Measurements from ENCODE around the gene PRKCA.
"Not testable (repeated sequence)": the region's sequence is repeated elsewhere in the genome, so short reads cannot be mapped to it uniquely, and the experiment has no call there.

PRKCA gene

DNA sequence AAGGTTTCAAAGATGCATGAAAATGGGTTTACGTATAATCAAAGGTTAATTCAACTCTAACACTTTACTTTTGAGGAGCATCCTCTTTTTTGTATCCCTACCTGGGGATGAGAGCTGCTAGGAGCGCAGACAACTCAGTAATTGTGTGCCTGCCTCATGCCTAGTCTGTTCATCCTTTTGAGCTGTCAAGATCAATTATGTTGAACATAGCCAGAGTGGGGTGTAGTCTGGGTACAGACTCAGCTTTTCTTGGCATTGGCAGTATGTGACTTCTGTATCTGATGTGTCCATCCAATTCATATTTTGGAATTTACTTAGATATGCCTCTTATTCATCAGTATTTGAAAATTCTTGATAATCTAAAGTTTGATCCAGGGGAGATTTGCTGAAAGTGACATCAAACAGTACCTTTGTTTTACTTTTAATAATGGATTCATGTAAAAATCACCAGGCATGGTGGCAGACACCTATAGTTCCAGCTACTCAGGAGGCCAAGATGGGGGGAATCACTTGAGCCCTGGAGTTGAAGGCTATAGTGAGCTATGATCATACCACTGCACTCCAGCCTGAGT, 24.1 kb downstream of the PRKCA start:
- peak; percentile 68 for DNase-seq

DNA sequence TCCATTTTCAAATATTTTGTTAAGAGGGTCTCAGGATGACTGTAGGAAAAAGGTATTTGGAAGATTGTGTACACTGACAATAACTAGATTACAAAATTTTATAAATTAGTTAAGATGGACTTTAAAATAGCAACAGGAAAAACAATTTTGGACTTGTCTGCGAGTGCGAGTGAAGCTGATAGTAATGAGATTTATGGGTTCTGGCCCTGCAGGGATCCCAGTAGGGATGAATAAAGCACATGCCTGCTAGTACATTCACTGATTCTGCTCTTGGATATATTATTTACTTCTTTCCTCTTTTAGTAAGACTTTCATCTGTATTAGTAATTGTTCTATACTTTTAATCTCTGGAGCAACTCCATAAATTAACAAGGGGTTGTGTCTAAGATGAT, 28.2 kb downstream of the PRKCA start:
- DNase-seq, result no peak

DNA sequence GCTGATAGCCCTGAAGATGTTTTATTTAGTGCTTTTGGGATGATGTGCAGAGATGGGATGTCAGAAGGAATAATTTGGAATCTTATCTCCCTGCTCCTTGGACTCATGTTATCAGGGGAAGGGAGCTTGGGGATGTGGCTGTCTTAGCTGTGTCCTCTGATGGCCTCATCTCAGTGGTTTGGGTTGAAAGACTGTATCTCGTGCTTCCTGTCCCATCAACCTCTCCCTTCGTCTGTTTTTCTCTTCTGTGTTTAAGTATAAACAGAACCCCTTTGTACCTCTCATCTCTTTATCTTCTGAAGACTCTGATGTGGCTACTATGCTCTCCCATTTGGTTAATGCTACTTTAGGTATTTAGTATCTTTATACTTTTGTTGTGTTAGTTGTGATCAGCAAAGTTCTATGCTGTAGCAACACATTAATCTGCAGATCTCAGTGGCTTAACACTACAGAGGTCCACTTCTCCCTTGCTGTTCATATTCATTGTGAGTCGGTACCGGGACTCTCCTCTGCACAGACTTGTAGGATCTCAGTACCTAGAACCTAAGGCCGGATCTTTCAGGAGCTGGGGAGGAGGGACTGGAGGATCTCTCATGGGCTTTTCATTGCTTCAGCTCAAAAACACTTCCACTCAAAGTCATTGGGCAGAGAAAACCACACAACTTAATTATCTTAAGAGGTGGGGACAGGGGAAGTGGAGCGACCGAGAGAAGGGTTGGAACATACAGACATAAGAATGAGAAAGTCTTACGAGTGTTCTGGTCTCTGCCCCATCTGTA, 28.8 kb downstream of the PRKCA start:
- no peak for DNase-seq

DNA sequence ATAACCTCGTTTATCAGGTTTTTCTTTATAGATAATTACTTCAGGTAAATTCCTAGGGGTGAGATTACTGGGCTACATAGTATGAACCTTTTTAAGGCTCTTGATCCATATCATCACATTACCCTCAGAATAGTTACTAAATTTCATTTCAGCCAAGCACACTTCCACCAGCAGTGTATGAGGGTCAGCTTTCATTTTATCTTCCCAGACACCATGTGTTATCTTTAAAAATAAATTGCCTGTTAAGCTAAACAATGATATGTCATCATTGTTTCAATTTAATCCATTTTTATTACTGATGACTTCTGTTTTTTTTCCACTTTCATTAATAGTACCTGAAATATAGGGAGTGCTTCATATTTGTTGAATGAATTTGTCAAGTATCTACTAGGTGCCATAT, 33.4 kb downstream of the PRKCA start:
- no peak for DNase-seq

DNA sequence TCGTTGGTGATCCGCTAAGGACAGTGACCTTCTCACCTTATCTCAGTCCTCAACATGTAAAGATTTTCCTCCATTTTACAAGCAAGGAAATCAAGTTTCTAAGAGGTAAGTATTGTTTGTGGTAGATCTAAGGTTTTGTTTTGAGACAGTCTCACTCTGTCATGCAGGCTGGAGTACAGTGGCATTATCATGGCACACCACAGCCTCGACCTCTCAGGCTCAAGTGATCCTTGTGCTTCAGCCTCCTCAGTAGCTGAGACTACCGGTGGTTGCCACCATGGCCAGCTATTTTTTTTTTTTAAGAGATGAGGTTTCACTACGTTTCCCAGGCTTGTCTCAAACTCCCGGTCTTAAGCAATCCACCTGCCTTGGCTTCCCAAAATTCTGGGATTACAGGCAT, 34.9 kb downstream of the PRKCA start:
- DNase-seq, result no peak

DNA sequence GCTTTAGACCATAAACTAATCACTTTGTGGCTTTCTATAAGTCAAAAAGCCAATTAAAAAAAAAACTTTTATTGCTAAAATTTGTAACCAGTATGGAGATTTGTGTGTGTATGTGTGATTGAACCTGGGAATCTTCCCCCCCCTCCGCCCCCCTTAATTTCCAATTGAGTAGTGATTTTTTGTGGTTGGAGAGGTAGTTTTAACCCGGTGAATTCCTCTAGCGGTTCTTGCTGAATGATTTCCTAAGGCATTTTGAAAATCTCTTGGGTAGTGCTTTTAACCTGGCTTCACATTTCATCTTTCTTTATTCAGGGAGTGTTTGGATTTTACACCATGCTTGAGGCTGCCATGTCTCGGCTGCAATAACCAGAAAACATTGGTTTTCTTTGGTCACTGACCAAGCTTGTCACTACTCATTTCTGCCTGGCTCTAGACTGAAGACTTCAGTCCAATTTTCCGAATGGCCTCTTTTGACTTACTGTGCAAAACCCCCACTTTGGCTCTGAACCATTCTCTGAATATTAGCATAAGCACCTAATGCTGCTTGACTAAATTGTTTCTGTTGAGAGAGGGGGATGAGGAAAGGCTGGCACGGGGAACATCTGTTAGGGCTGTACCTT, 35.6 kb downstream of the PRKCA start:
- DNase-seq, result no peak

DNA sequence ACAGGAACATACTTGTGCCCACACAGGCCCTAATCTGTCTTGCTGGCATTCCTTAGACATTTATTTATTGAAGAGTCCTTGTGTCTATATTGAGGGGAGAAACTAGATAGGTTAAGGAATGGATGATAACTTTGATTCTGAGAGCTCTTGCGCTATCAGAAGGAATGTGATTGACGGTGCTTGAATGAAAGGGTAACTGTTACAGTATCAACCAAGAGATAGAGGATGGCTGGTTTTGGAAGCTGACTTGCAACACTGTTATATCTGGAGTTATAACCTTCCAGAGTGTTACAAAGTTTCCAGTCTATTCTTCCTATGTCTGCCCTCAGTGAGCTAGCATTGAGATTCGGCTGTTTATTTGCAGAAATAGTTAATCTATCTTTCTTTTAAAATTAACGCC, 36.5 kb downstream of the PRKCA start:
- no peak for DNase-seq

DNA sequence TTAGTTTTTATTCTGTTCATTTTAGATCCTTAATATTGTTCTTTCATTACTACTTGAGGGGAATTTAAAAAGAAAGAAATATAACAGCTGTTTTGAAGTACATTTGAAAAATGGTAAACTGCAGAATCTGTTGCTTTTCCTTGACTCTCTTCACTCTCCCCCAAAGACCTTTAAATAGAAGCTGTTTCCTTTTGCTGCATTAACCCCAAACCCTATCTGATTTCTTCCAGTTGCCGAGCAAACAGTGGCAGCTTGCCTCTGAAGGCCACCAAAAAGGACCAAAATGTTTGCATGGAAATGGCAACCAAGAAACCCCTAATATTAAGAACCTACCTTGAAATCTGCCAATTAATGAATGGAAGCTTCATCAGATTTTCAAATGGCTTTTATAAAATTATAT, 37.1 kb downstream of the PRKCA start:
- DNase-seq, result no peak

DNA sequence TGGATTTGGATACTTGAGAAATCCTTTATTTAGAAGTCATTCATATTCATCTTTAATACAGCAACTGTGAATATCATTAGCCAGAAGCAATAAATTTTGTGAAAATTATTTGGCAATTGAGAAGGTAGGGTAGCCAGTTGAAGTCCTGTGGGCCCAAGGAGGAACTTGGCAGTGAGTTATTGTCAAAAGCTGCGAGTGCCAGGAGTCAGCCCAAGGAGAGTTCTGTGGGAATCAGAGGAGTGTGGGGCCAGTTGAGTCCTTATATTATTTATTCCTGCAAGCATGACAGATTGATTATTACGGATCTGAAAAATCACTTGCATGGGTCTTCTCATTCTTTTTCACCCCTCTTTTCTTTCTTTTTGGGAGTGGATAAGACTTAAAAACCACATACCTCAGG, 38.3 kb downstream of the PRKCA start:
- no peak for DNase-seq

DNA sequence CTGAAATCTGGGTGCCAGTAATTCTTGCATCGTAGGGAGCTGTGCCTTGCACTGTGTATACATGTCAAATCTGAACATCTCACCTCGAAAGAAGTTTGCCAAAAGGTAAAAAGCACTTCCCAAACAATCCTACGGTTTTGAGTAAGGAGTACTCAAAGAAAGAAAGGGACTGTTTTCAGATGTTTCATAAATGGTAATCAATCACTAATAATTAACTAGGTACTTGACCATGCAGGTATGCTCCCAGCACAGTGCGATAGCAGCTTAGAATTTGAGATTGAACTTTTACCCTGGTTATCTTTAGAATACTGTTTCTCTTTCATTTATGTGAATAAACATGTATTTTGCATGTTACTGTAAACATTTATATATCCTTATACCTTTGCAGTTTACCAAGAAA, 39.0 kb downstream of the PRKCA start:
- DNase-seq, result no peak

DNA sequence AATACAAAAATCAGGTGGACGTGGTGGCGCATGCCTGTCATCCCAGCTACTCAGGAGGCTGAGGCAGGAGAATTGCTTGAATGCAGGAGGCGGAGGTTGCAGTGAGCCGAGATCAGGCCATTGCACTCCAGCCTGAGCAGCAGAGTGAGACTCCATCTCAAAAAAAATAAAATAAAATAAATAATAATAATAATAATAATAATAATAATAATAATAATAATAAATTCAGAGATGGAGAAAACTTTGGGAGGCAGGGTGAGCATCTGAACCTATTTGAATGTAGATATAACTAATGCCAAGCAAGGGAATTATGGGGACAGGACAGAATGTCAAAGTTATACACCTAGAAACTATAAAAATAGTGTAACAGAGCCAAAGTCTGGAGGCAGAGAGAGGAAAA, 39.9 kb downstream of the PRKCA start:
- not testable (repeated sequence) for DNase-seq

DNA sequence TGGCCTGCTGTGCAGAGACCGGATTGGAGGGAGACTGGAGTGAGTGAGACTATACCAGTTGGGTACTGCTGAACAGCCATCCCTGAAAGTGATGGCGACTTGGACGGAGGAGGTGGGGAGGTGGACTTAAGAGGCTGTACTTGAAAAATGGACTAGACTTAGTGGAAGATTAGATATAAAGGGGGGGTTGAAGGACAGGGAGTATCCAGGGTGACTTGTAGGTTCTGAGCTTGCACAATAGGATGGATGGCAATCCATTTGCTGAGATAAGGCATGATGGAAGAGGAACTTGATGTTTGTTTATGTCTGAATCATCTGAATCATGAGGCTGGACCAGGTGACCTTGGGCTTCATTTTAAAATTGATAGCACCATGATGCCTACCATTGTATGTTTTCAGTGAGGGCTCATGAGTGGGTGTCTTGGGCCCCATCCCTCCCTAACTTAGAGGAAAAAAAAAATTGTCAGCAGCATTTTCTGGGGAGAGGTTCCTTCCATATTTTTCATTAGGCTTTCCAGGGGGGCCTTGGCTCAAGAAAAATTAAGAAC, 41.2 kb downstream of the PRKCA start:
- DNase-seq, result no peak

DNA sequence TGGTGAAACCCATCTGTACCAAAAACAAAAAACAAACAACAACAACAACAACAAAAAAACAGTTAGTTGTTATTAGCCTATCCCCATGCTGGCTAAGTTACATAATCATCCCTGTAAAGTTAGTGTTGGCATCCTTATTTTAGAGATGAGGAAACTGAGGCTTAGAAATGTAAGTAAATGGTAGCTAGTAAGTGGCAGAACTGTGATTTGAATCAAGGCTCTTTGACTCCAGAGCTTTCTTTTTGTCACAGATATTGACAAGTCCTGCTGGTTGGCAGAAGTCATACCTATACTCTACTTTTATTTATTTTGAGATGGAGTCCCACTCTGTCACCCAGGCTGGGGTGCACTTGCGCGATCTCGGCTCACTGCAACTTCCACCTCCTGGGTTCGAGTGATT, 42.1 kb downstream of the PRKCA start:
- no peak for DNase-seq

DNA sequence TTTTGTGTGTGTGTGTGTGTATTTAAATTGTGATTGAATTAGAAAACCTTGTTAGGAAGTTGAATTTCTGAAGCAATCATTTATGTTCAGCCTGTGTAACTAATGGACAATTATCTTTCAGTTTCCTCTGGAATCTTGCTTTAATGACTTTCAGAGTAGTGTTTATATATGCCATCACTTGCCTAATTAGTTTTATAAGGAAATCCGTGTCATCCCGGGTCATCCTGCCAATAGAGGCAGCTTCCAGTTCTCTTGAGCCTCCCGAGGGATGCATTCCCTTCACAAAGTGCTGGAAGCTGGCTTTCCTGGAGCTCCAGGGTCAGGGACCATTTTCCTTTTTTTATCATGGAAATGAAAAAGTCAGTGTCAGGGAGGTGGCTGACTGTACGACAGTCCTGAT, 42.9 kb downstream of the PRKCA start:
- DNase-seq, result no peak

DNA sequence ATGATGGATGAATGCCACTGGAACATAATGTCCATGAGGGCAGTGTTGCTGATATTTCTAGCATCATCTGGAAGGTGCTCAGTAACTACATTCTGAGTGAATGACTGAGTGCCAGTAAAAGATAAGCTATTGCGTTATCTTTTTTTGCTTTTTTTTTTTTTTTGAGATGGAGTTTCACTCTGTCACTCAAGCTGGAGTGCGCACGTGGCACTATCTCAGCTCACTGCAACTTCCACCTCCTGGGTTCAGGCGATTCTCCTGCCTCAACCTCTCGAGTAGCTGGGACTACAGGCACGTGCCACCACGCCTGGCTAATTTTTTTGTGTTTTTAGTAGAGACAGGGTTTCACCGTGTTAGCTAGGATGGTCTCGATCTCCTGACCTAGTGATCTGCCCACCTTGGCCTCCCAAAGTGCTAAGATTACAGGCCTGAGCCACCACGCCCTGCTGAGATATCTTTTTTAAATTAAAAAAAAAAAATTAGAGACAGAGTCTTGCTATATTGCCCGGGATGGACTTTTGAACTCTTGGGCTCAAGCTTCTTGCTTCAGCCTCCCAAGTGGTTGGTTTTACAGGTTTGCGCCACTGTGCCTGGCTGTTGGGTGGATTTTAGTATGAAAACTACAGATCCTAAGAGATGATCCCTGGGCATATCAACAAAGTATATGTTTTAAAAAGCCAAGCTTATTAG, 43.7 kb downstream of the PRKCA start:
- DNase-seq, result not testable (repeated sequence)

DNA sequence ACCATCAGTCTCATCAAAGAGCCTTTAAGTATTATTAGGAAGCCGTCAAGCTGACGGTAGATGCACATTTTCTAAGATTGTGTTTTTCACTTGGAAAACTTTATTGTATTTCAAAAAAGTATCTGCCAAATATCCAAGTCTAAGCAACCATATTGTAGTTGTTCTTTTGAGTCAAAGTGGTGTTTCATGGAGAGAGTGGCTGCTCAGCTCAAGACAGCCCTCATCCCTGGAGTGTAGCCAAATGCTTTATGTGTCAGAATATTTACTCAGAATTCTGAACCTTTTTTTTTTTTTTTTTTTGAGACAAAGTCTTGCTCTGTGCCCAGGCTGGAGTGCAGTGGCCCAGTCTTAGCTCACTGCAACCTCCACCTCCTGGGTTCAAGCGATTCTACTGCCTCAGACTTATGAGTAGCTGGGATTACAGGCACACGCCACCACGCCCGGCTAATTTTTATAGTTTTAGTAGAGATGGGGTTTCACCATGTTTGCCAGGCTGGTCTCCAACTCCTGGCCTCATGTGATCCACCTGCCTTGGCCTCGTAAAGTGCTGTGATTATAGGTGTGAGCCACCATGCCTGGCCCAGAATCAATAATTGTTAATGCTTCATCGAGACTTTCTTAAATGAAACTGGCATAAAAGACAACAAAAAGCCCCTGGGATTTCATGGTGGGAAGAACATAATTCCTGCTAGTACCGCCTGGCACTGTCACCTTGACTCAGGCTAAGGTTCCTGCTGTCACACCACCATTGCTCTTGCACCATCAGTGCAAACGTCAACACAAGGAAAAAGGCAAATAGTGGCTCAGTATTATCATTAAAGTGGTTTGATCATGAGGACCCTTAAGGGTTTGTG, 45.5 kb downstream of the PRKCA start:
- no peak for DNase-seq

DNA sequence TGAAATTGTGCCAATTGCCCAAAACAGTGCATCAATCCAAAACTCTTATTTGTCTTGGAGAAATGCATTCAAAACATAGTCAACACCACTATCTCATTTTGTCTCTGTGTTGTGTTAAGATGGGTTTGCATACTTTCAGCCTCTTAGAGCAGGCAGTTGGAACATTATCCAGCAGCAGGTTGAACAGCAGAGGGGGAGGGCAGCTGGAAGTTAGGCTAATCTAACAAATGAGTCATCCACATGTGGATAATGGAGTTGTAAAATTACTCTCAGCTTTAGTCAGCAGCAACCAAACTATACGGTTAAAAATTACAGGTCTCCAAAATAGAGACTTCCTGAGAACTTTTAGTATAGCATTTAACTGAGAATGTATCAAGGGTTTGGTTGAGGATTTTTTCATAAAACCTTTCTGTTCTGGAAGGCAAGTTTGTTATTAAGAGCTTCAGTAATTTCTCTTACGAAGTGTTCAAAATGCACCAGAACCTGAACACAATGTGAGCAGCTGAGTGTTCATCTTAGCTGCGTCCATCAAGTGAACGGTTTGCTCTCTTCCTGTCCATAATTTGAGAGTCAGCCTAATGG, 46.3 kb downstream of the PRKCA start:
- no peak for DNase-seq

DNA sequence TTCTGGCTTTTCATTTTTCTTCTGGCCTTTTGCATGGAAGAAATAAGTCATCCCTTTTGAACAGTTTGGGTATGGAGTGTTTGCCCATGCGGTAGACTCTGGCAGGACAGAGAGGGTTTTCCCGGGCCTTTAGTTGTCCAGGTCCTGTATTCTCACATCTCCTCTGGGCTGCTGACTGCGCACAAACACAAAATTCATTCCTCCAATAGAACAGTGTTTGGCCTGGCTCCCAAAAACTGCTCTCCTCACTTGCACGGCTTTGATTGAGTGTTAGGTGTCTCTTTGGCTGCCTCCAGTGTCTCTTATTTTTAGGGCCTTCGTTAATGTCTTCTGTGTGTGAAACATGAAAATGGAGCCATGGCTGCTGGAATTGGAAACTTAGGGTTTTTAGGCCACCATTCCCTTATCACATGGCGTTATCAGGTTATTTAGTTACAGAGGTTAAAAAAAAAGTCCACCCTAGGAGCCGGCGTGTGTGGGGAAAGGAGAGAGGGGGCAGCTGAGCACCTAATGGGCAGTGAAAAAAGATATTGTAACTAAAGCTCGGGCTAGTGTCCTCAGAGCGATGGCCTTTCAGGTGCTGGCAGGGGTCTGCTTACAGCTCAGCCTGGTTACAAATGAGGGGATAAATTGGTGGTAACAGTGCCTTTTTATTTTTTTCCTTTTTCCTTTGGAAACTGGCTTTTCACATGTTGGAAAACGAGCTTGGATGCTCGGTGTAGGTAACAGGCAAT, 47.3 kb downstream of the PRKCA start:
- DNase-seq, result no peak

DNA sequence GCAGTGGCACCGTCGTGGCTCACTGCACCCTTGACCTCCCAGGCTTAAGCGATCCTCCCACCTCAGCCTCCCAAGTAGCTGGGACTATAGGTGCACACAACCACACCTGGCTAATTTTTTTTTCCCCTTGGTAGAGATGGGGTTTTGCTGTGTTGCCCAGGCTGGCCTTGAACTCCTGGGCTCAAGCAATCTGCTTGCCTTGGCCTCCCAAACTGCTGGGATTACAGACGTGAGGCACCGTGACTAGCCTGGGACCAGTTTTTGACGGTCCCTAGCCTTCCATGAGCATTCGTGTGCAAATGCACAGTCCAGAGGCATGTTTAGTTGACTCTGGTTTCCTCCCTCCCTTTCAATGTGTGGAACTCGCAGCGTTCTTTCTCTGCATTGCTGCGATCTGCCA, 48.2 kb downstream of the PRKCA start:
- DNase-seq, result not testable (repeated sequence)

DNA sequence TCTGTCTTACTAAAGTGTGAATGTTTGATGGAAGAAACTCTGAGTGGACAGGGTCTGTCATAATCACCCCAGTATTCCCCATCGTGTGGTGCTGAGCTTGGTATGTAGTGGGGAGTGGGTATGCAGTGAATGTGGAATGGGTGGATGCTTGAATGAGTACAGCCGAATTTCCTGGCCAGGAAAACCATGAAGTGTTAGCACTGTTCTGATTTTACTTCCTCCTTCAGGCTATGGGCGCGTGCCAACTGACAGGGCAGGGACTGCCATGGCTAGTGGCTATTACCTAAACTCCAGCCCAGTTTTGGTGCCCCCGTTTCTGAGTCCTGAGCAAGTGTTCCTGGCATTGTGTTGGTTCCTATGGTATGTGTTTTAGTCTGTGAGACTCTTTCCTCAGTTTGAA, 48.6 kb downstream of the PRKCA start:
- no peak for DNase-seq

DNA sequence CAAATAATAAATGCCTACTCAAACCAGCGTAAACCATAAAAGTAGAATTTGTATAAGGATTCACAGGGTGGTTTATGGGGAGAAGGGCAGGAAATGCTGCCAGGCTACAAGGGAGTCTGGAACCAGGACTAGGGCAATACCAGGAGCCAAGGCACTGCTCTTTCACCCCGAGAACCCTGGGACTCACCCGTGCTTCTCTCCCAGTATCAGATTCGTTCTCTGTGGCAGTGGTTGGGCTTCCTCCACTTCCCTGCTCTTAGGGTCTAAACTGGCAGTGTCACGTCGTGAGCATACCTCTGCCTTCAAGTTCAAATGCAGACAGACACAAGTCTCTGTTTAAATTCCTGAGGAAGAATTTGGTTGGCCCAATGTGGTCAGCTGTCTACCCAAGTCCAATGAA, 49.3 kb downstream of the PRKCA start:
- DNase-seq, result no peak

All from retina (tissue), 1 donor.